Suppressor macrophage treated with lipopolysaccharide for 4 hours (primary cell): ENCODE results near the gene JMJD4.

Experiments used
- DNase-seq: peaks from one replicate; pipeline ENCODE4 v3.0.0-alpha.2; 2020

JMJD4 gene, protein sequence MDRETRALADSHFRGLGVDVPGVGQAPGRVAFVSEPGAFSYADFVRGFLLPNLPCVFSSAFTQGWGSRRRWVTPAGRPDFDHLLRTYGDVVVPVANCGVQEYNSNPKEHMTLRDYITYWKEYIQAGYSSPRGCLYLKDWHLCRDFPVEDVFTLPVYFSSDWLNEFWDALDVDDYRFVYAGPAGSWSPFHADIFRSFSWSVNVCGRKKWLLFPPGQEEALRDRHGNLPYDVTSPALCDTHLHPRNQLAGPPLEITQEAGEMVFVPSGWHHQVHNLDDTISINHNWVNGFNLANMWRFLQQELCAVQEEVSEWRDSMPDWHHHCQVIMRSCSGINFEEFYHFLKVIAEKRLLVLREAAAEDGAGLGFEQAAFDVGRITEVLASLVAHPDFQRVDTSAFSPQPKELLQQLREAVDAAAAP

DNA sequence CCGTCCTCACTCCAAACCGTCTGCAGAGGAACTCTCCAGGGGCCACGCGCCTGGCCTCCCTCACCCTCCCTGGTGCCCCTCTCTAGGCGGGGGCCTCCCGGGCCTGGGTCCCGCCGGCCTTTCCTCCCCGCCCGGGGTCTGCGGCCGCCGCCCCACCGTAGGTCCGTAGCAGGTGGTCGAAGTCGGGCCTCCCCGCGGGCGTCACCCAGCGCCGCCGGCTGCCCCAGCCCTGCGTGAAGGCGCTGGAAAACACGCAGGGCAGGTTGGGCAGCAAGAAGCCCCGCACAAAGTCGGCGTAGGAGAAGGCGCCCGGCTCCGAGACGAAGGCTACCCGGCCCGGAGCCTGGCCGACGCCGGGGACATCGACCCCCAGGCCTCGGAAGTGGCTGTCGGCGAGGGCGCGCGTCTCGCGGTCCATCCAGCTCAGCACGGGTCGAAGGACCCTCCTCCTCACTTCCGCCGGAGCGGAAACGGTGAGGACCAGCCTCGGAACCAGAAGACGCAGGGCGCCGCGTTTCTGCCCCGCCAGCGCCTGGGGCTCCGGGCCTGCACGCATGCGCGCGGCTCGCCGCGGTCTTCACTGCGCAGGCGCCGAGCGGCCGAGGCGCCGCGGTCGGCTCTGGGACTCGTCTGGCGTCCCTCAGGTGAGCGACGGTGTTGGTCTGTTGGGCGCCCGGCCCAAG lies at the start of gene JMJD4, which contains the start of gene SNAP47:
Gene JMJD4 (minus strand): TSS at position 447 of the 683 bp plus-strand sequence. CDS start 29 bp downstream, at position 418.
Gene SNAP47 (plus strand): TSS at position 580 of the 683 bp plus-strand sequence. CDS start 12,302 bp downstream, outside the sequence.
- peak; percentile 96 for DNase-seq

DNA sequence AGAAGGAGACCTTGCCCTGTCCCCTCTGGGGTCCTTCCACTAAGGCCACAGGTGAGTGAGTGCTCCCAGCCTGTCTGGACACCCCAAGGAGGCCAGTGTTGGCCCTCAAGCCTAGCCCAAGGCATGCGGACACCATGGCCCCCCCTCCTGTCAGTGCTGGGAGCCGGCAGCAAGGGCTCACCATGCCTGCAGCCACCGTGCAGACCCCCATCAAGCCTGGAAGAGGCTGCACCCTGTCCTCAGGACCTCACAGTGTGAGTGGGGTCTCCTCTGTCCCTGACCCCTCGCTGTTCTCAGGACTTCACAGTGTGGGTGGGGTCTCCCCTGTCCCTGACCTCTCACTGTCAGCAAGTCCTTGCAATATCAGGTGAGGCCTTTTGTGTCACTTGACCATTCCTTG lies 47.1 kb upstream of the JMJD4 start:
- DNase-seq = no peak

DNA sequence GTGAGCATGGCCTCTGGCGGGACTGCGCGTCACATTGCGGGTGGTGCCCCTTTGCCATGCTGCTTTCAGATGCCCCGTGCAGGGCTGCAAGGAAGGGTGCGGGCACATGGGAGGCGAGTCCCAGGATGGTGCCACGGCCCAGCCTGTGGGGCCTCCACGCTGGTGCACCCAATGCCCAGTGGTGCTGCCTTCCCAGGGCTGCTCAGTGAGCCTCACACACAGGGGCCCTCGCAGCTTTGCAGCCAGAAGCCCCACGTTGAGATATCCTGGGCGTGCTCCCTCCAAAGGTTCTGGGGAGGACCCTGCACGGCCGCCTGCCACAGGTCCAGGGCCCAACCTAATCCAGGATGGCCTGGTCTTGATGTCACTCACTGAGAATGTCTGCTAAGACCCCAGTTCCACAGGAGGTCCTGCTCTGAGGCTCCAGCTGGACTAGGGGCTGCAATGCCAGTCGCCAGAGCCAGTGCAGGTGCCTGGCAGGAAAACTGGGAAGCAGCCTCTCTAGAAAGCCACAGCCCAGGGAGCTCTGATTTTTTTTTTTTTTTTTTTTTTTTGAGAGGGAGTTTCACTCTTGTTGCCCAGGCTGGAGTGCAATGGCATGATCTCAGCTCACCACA lies 46.3 kb upstream of the JMJD4 start:
- no peak for DNase-seq

DNA sequence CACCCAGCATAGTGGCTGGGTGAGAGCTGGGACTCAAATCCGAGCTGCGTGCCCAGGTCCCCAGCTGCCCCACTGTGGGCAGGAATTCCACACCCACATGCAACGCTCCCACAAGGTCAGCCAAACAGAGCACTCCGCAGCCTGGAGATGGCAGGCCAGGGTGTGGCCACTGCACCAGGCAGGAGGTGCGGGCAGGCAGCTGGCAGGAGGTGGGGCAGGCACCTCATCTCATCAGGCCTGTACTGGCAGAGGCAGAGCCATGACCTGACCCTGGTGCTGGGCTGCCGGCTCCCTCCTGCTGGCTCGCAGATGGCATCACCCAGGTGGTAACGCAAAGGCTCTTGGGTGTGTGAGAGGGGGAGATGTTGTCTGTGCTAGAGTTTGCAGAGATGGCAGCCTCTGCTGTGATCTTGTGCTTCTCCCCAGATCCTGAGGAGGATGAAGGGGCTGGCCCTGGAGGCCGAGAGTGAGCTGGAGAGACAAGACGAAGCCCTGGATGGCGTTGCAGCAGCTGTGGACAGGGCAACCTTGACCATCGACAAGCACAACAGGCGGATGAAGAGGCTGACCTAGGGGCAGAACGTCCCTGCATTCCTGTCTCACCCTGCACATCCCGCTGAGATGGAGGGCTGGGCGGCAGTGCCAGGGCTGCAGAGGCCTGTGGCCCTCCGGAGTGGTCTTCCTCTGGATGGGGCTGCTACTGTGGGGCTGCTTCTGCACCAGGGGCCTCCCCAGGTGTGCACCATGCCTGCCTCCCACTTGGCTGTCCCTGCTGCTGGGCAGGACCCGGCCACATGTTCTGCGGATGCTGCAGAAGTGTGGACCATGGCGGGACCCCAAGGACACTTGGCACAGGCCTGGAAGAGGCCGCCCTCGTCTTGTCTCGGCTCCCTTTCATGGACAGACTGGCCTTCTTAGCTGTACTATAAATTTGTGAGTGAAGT lies 45.3 kb upstream of the JMJD4 start:
- no peak for DNase-seq

DNA sequence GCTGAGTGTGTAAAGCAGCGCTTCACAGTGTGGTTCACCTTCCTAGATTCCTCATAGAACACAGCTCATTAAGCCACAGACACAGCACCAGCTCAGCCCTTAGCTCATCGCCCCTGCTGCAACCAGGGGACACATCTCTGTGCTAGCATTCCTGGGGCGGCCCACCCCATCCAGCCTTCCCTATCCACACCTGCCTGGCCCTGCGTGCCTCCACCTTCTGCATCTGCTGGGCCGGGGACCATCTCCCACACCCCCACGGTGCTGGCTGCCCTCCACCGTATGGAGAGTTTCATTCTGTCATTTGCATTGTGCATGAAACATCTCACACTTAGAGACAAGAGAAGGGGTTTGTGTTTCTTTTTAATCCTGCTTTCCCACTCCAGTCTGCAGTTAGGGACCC lies 44.6 kb upstream of the JMJD4 start:
- DNase-seq = no peak

DNA sequence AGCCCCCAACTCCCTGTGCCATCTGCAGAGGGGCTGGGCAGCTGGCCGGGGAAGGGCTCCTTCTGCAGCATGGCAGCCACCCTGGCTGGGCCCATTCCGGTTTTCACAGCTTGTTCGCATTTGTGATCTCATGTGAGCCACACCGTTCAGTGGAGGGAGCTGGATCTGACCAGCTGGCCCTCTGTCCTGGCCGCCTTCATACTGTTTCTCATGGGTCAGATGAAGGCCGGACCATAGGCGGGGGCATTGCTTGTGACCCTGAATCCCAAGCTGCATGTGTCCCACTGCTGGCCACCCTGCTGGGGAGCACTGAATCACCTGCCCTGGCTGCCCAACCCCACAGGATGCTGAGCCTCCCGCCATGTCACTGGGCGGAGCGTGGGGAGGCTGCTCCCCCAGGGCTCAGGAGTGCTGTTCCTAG lies 43.9 kb upstream of the JMJD4 start:
- no peak for DNase-seq

DNA sequence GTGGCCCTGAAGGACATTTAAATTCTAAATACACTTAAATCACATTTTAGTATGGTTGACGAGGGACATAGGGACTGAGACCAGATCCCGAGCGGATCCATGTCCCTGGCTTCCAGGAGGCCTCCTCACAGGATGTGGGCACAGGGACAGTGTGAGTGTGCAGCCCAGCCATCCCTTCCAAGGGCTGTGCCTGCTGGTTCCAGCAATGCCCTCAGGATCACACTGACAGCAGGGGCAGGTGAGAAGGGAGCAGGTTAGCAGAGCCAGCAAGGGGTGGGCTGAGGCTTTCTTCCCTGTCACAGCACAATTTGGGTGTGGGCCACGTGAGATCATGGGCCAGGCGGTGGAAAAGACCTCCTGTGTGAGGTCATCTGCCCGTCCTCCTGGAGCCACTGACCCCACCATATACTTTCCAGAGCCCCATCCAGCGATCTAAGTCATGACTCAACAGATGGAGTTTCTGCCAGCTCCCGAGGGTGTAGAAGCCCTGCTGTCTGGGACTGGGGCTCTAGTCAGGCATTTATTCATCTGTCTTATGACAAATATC lies 43.4 kb upstream of the JMJD4 start:
- no peak for DNase-seq

DNA sequence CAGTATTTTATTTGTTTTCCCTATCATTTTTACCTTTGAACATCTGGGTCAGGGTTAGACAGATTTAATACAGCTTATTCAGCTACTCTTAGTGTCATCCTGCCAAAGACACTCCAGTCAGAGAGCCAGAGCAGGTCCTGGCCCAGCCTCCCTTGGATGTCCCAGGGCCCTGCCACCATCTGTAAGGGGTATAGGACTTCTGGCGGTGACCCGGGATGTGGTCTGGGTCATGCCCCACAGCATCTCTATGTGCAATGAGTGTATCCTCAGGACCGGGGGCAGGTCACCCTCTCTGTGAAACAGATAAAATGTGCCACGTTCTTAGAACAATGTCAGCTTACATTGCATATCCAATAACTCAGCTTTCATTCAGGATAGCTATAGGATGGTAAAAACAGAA lies 42.5 kb upstream of the JMJD4 start:
- no peak for DNase-seq

DNA sequence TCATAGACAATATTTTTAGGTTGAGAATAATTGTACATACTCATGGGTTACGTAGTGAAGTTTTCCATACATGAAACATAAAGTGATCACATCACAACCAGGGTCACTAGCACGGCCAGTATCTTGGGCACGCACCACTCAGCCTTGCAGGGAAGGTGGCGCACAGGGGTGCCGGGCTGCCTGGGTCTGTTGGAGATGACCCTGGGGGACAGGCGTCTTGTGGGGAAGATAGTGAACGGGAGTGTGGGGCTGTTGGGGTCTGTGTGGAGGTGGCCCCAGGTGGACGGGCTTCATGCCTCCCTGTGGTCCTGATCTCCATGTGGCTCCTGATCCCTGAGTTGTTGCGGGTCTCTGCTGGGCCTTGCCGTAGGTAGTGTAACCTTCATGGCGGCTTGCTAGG lies 42.1 kb upstream of the JMJD4 start:
- DNase-seq = no peak

DNA sequence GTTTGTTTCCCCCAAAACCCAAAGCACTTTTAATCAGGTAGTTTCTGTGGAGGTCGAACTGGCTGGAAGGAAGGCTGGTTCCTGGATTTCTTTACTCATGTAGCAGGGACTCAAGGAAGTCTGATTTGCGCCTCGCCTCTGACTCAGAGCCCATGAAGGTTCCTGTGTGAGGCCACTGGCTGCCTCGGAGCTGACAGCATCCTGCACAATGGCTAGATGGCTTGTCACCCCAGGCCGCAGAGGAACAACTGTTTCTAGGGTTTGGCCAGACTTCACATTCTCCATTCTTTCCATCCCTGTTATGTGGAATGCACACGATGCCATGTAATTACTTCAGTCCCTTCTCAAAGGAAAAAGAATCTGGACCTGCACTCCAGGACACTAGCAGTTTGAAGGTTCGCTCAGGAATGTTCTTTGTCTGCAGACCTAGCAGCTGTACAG lies 41.2 kb upstream of the JMJD4 start:
- no peak for DNase-seq

DNA sequence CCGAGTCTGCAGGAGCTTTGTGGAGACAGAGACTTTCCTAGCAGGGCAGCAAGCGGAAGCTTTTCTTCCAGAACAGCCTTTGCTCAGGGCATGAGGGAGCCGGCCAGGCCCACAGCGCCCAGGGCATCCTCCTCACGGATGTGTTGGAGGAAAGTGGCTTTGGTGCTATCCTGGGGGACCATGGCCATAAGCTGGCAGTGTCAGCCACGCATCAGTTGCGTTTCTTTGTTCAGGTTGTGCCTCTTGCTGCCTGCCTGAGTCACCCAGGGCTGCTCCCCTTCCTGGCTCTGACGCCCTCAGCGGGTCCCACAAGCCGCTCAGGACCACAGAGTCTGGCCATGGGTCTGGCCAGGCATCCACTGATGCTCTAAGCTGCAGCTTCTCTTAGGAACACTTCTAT lies 40.7 kb upstream of the JMJD4 start:
- DNase-seq = no peak

DNA sequence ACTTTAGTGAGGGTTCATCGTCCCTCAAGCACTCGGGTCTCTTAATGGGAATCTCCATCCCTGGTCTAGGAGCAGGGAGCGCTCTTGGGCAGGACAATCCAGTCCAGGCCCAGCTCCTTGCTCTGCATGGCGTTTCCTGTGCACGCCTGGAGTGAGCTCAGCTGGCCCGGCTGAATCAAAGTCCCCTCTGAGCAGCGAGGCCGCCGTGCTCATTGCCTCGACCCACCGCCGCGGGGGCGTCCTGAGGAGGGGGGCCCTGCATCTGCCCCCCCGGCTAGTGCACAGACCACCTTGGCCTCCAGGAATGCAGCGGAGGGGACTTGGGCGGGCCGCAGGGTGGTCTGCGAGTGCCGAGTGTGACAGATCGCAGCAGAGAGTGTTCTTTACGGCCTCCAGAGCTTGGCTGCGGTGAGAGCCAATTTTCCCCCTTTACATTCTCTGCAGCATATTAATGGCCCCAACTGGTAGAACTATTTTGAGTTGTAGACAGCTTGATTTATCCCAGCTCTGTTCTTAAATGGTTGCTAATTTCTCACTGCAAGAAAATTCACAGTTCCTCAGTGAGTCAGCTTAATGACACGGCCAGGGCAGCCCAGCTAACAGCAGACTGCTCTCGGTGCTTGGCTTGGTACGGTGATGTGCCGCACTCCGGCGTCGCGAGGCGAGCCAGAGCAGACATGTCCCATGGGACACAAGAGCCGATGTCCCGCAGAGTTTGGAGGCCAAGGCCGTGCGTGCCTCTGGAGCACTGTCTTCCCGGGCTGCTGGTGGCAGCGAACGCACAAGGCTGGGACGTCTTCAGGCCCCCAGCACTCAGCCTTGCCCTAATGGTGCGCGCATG lies 39.9 kb upstream of the JMJD4 start:
- DNase-seq = no peak

DNA sequence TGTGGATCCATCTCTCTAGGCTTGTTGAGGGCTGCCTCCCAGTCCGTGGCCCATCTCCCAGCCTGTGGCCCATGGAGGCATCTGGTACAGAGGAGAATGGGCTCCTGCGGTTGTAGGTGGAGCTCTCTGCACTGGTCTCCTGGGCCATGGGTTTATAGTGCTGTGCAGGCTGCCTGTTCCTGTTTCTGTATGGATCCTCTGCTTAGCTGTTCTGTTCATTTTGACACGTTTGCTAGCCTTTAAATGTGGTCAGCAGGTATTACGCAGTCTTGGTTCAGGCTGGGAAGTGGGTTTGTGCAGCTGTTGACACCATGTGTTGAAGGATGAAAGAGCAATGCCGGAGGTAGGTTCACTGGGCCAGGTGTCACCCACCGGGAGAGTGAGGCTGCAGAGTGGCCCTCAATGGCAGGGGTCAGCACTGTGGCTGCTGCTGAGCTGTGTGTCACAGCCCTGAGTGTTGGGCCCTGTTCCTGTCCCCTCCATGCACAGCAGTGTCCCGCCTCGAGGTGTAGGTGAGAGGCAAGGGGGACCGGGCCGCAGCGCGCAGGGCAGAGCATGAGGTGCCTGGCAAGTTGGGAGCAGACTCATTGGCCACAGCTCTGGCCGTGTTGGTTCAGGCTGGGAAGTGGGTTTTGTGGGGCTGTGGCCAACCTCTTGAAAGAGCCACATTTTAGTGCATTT lies 39.1 kb upstream of the JMJD4 start:
- DNase-seq = no peak

DNA sequence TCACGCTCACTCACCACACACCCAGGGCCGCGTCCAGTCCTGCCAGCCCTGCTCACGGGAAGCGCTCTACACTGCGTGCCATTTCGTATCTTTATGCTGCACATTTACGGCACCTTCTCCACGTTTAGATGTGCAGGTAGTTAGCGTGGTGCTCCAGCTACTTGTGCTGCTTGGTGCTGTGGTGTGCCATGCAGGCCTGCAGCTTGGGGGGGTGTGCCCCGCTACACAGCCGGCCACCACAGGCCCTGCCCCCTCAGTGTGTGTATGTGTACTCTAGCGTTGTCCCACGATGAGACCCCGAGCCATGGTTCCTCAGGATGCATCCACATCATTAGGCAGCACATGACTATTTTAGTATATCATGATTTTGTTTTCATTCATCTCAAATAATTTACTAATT lies 38.5 kb upstream of the JMJD4 start:
- DNase-seq = no peak

DNA sequence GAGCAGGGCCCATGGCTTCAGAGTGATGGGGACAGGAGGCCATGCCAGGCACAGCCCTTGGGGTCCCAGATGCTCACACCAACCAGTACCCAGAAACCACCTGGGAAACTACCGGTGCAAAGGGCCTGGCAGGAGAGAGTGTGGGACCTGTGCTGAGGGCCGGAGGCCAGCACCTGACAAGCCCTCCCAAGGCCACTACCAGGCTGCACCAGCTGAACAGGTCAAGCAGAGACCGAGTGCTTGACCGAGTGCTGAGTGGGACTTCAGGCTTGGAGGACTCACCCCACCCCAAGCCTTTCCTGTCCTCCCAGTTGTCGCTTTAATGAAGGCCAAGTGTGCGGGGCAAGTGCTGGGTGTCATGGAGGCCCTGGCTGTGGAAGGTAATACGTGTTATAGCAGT lies 36.7 kb upstream of the JMJD4 start:
- no peak for DNase-seq

DNA sequence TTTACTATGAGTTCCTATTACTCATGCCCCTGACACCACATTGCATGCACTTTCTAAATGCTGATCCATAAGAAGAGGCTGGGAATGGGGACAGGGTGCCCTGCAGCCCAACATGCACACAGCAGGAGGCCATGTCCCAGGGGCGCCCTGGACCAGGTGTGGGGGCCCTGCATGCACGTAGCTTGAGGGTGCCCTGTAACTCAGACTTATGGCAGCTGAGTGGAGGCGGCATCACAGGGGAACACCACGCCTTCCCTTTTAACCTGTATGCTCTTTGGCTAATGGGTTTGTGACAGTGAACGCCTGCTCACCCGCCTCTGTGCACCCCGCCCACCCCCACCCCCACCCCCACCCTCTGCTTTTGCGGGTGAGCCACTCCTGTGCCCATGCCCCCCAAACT lies 36.2 kb upstream of the JMJD4 start:
- DNase-seq = no peak

DNA sequence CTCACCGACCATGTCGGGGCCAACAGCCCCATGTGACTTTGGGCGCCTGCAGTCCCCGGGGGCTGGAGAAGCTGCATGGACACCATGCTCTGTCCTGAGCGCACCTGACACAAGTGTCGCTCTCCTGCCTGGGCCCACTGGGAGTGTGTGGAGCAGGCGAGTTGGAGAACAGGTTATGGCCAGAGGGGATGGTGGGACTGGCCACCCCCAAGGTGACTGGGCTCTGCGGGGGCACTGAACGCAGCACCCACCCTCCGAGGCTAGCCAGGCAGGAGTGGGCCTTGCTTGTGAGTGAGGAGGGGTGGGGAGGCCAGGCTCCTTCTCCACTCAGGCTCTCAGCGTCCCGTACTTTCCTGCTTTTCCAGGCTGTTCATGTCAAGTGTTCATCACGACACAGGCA lies 35.7 kb upstream of the JMJD4 start:
- DNase-seq = no peak

DNA sequence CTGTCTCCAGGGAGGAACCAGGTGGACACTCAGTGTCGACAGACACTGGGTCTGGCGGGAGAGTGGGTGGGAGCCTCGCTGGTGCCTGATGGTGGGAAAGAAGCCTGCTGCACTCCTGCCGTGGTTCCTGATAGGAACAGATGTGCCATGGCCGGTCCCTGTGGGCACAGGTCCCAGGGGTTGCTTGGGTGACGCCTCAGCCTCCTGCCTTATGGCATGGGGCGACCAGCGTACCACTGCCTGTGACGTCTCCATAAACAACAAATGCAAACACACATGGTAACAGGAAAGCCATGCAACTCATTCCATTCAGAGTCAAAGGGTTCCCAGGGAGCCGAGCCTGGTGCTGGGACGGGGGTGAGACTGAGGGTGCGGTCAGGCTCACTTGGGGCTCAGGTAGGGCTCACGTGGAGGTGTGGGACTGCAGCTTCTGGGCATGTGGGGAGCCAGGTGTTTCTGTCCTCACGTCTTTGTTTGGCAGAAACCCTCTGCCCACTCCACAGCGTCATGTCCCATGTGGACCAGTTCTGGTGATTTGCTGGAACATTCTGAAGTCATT lies 34.9 kb upstream of the JMJD4 start:
- DNase-seq = no peak

DNA sequence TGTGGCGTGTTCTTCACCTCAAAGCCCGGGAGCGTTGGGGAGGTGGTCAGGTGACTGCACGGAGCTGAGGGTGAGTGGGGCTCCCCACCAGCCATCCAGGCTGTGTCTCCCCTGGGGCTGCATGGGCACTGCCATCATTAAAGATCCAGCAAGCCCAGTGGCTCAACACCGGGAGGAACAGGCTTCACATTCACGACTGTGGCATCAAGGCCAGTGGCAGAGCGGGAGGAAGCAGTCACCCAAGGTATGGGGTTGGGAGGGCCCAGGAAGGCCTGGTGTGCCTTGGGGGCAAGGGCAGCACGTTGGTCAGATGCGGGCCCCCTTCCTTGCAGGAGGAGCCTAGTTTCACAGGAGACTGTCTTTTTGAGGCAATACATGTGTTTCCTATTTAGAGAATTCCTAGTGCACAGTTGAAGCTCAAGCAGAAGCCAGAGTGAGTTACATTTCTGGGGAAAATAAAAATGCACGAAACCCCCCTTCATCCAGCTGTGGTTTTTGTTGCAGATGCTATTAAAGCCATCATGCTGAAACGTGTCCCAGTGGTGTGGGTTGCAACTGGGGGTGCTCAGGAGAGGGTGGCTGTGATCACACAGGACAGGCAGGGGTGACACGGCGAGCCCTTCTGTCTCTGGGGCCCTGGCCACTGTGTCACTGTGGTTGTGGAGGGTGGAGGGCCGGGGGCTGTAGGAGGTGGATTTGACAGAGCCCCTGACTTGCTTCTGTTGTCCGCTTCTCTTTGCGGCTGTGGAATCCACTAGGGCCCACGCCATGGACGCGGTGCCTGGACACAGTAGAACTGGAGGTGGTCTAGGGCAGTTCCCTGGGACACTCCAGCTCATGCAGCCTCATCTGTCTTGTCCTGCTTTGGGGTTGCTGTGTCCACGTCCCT lies 34.2 kb upstream of the JMJD4 start:
- DNase-seq = no peak
